Glomerular visceral epithelial cell (primary cell): ENCODE results near the gene HSD11B2.

Experiments used
- DNase-seq: peaks from one replicate; pipeline ENCODE4 v3.0.0-alpha.2; 2016; ENCODE audit errors: extremely low spot score

HSD11B2 gene

DNA sequence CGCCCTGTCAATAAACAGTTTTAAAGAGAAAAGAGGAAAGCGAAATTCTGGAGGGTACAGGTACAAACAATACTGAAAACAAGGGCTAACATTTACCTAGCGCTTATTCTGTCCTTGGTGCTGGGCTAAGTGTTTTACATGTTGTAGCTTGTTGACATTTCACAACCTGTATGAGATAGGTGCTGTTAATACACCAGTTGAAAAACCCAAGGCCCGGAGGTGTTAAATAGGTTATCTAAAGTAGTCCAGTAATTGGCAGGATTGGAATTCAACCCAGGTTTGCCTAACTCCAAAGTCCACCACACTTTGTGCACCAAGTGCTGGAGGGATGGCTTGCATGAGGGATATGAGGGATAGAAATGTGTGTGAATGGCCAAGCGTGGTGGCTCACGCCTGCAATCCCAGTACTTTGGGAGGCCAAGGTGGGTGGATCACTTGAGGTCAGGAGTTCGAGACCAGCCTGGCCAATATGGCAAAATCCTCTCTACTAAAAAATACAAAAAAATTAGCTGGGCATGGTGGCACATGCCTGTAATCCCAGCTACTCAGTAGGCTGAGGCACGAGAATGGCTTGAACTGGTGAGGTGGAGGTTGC, 47.1 kb downstream of the HSD11B2 start:
- no peak for DNase-seq

DNA sequence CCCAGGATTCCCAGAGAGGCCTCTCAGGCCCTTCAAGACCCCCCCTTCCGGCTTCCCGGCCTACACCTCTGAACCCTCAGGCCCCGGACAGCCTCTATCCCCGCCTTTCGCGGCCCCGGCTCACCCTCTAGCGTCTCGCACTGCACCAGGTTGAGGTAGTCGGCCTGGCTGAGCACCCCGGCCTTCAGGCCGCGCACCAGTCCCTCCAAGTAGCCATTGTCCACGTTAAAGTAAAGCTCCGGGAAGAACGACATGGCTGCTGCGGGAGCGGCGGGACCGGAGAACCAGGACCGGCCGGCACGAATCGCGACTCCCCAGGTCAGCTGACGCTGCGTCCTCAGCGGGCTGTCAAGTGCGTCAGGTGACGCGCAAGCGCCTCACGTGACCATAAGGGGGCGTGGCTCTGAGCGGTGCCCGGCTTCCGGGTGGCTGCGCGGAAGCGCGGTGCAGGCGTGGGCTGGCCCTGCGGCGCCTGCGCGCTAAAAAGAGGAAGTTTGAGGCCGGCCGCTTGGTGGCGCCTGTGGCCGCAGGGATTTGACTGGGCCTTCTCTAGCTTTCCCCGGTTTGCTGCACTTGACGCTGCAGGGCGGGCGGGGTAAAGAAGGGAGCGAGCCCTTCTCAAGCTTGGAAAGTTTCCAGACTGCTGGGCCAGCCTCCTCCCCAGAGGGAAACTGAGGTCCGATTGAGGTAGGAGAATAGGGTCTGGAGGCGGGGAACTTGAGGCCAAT, 50.1 kb downstream of the HSD11B2 start, which contains the start of gene ATP6V0D1:
ATP6V0D1 (minus strand) TSS at position 325 of the 728 bp plus-strand sequence; CDS start at position 254, 71 bp downstream.
- peak; percentile 97 for DNase-seq

DNA sequence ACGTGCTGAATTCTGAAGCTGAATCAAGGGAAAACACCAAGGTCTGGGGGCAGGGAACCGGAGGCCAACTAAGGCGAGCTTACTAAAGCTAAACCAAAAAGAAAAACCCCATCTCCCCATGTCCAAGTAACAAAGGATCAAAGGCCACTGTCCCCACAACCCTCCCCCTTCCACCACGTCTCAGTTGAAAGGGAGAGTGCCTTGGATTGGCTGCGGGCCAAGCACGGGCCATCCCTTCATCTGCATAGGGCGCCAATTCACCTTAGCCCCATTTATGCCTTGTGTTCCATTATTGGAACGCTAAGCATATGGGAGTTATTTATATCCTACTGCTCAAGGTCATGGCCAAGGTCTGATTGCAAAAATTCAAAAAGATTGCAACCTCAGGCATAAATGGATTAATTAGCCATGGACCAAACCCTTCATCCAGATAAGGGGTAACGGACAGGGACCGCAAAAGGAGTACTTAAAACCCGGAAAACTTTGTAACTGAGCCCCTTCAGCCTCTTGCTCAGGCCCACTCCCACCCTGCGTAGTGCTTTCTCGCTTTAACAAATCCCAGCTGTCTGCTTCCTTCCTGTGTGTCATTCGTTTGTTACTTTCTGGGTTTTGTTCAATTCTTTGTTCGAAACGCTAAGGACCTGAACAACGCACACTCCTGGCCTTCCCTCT, 50.8 kb downstream of the HSD11B2 start:
- DNase-seq: peak; percentile 20

DNA sequence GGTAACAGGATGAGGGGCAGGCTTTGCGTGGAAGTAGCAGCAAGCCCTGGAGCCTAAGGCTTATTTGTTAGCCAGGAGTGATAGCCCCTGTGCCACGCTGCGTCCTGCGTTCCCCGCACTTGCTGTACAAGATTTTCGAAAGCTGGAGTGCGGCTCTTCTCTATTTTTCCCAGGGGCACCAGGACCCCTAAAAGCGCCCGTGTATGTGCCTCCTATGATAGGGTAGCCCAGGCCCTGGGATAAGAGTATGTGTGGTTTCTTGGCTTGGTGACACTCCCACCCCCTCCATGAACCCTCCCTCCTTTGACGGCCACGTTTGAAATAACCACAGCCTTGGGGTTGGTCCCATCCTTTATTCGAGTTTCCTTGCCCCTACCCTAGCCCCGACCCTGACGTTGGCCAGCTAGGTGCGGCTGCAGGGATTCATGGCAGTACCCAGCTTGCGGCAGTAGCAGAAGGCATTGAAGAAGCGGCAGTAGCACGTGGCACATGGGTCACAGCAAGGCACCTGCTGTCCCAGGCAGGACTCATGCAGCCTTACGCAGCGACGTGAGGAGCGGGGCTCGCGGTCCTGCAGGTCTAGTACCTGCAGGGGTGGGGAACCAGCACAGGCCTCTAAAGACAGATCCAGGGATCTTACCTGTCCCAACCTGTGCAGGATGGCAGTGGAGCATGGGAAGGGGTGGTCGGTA, 51.5 kb downstream of the HSD11B2 start:
- DNase-seq: no peak

DNA sequence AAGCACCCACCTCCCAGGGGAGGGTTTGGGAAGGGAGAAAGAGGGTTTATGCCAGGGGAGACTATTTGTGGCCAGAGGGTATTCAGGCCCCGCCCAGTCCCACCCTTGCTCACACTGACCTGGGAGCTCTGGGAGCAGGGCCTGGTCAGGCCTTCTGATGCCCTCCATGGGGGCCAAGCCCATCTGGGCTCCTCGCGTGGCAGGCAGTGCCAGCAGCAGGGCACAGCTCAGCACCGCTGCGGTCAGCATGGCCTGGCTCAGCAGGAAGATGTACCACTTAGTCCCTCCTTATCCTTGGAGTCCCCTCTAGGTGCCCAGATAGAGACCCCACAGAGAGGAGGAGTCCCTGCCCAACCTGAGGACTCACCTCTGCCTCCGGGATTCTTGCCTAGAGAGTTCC, 52.2 kb downstream of the HSD11B2 start, which contains the start of gene AGRP:
AGRP (minus strand) TSS at position 398 of the 400 bp plus-strand sequence; CDS start at position 249, 149 bp downstream.
- no peak for DNase-seq

DNA sequence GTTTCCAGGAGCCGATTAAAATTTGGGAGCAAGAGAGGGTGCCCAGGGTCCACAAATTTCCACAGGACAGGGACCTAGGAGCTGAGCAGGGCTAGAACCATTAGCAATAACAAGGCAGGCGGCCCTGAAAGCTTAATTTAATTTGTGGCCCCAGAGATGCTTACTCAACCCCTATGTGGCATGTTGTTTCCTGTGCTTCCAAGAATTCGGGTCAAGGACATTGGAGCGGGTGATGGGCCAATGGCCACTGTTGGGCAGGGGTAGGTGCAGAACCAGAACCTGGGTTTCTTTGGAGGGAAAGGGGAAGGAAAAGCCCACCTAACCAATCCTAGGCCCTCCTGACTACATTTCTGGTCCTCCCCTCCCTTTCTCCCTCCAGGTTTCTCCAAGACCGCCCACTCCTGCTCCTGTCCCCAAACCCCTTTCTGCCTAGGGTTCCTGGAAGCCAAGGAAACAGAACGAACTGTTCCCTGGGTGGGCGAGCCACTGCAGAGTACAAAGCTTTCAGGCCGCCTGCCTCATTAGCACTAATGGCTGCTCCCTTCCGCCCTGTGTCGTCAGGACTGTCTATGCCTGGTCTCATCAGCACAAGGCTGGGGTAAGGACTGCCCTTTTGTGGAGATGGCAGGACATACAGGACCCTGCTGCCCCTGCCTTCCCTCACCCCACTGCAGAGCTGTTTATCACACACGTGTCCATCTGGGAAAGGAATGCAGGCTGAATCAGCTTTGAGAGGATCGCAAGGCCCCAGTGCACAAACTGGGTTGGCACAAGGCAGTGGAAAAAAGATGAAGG, 53.0 kb downstream of the HSD11B2 start:
- no peak for DNase-seq

DNA sequence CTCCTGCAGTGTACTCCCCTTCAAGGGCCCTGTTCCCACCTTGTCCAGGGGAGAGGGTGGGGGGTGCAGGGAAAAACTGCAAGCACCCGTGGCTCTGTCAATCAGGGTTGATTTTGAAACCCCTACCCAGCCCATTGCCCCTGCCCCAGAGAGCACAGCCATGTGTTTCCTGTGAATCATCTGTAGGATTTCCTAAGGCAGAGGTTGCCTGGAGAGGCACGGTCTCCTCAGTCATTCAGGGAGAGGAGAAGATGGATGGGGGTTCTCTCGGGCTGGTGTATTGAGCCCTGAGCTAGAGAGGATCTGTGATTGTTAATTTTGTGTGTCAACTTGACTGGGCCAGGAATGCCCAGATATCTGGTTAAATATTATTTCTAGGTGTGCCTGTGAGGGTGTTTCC, 55.9 kb downstream of the HSD11B2 start:
- no peak for DNase-seq
